H1 (cell line): Measurements from ENCODE around the gene VGF. TPM values are rescaled to one million over a fixed set of nuclear protein-coding genes. Genes with fewer than 3 reads are reported as not detected.

Source experiments
- BACH1 ChIP-seq: IDR thresholded peaks from 2 replicates; pipeline ENCODE4 v1.6.1; 2012; ENCODE audit warnings: low read length, improper control_type of control experiment
- CBX5 ChIP-seq: fragments of 300-800, 300-1000 bp; sonication (generic); IDR thresholded peaks from 2 replicates; pipeline ENCODE4 v1.7.1; 2016; ENCODE audit warnings: antibody characterized with exemption, low read length, low read depth
- EGR1 ChIP-seq: IDR thresholded peaks from 2 replicates; pipeline ENCODE4 v1.6.1; 2011; ENCODE audit warnings: low read depth, low read length, borderline replicate concordance
- KDM4A ChIP-seq: IDR thresholded peaks from one replicate; pipeline ENCODE4 v1.7.1; 2012; ENCODE audit warnings: low read depth, mild to moderate bottlenecking, moderate library complexity, low read length, inconsistent platforms; ENCODE audit not compliant: severe bottlenecking
- POLR2AphosphoS5 ChIP-seq: IDR thresholded peaks from 2 replicates; pipeline ENCODE4 v1.6.1; 2011; ENCODE audit warnings: low read depth, low read length
- RAD21 ChIP-seq, 2 experiments: IDR thresholded peaks in 1 of 2; conservative IDR thresholded peaks in 1 of 2; 2 replicates each; pipeline ENCODE4 v1.6.1; 2011; ENCODE audit warnings: low read depth in 2 of 2, low read length in 2 of 2, improper control_type of control experiment in 1 of 2, inconsistent platforms in 1 of 2, mild to moderate bottlenecking in 1 of 2, moderate library complexity in 1 of 2
- RFX5 ChIP-seq: IDR thresholded peaks from 2 replicates; pipeline ENCODE4 v1.6.1; 2011; ENCODE audit warnings: low read depth, low read length, improper control_type of control experiment, borderline replicate concordance
- RNF2 ChIP-seq: fragments of 200-900, 300-1000 bp; sonication (generic); IDR thresholded peaks from 2 replicates; pipeline ENCODE4 v1.7.1; 2016; ENCODE audit warnings: borderline replicate concordance, low read depth, mild to moderate bottlenecking, antibody characterized with exemption, low read length; ENCODE audit not compliant: poor library complexity, severe bottlenecking; ENCODE audit errors: missing control alignments
- TAF7 ChIP-seq: optimal IDR thresholded peaks from 2 replicates; pipeline ENCODE3; 2011; ENCODE audit warnings: low read depth, mild to moderate bottlenecking, inconsistent platforms, low read length, moderate library complexity, borderline replicate concordance
- polyA plus RNA-seq, 7 experiments: library from polyadenylated mRNA; depleted of rRNA in 3 of 7; stranded (reverse) in 5 of 7; unstranded in 2 of 7; fragments of >200 nt in 5 of 7; fragments of 200-250 nt in 2 of 7; gene quantifications; 1 replicate in 5 of 7; 2 replicates in 1 of 7; 4 replicates in 1 of 7; pipeline versions ENCODE4 v1.2.1 to v1.2.3, GENCODE V29; 2011 to 2013; ENCODE audit warnings: missing spikeins in 2 of 7, mixed read lengths in 2 of 7
- total RNA-seq: library from RNA; stranded (reverse); fragmentation: NEBNext Ultra II Directional; extraction: Animal tissue kit (Norgen Biotek cat#: 25700); gene quantifications from 2 replicates; pipeline ENCODE4 v1.2.1, GENCODE V29; 2021

Gene VGF
- total and polyA plus RNA-seq, 2 of the 8 experiments (the other 6 are each of a cell fraction or from before 2014, with no cell fraction given) = 1.6 to 7.0 TPM

- no peak for TF ChIP-seq RAD21 (IDR thresholded peaks at IDR 0.05 in 1 of 2, conservative IDR thresholded peaks at IDR 0.05 in 1 of 2; ENCODE audit: low read depth in 2 of 2, low read length in 2 of 2)
- peak; percentile 74 for TF ChIP-seq KDM4A
- peak; percentile 5 for TF ChIP-seq RNF2
- no peak for TF ChIP-seq BACH1
- no peak for TF ChIP-seq RFX5
- no peak for TF ChIP-seq EGR1
- peak; percentile 38; the same call in 1 of the 2 replicates for TF ChIP-seq POLR2AphosphoS5
- TF ChIP-seq TAF7 = peak; percentile 83
- no peak for TF ChIP-seq CBX5
These were observed 9.0 kb upstream of the VGF start (continued) for GRCh38 chr7:101174322-101174854.
